Neural cell (in vitro differentiated cells): Measurements from ENCODE around the gene COL5A1. TPM values are rescaled to one million over a fixed set of nuclear protein-coding genes. Genes with fewer than 3 reads are reported as not detected.

Source experiments
- H2AFZ ChIP-seq: fragments of 200-600, 300-800 bp; sonication (generic), shearing (Covaris generic); 2 replicates; pipeline ENCODE4 v1.6.0; 2014; ENCODE audit warnings: low read depth, mild to moderate bottlenecking, antibody characterized with exemption, low read length, moderate library complexity
- H3F3A ChIP-seq: fragments of 200-600 bp; shearing (Covaris generic); 2 replicates; pipeline ENCODE4 v1.6.1; 2016; ENCODE audit warnings: mild to moderate bottlenecking, moderate library complexity, mixed read lengths, antibody characterized with exemption, low read length; ENCODE audit not compliant: insufficient read depth, poor library complexity, severe bottlenecking
- H3K27ac ChIP-seq: fragments of 200-600, 300-800 bp; sonication (generic), shearing (Covaris generic); 2 replicates; pipeline ENCODE4 v1.5.1; 2014; ENCODE audit warnings: mild to moderate bottlenecking, low read length, moderate library complexity
- H3K27me3 ChIP-seq: fragments of 300-800, 200-600 bp; sonication (generic), shearing (Covaris generic); 2 replicates; pipeline ENCODE4 v1.6.0; 2014; ENCODE audit warnings: mild to moderate bottlenecking, low read depth, low read length, moderate library complexity; ENCODE audit not compliant: insufficient read depth
- H3K36me3 ChIP-seq: fragments of 300-800, 200-600 bp; sonication (generic), shearing (Covaris generic); 2 replicates; pipeline ENCODE4 v1.5.1; 2014; ENCODE audit warnings: mild to moderate bottlenecking, antibody characterized with exemption, low read length, moderate library complexity; ENCODE audit not compliant: insufficient read depth
- H3K4me2 ChIP-seq: fragments of 300-800, 200-600 bp; sonication (generic), shearing (Covaris generic); 2 replicates; pipeline ENCODE4 v1.6.0; 2014; ENCODE audit warnings: mild to moderate bottlenecking, low read length
- H3K4me3 ChIP-seq: fragments of 300-800, 200-600 bp; sonication (generic), shearing (Covaris generic); 2 replicates; pipeline ENCODE4 v1.5.1; 2014; ENCODE audit warnings: mild to moderate bottlenecking, low read length, moderate library complexity
- H3K79me2 ChIP-seq: fragments of 200-600 bp; shearing (Covaris generic); replicated peaks from 2 replicates; pipeline ENCODE4 v1.6.0; 2014; ENCODE audit warnings: mild to moderate bottlenecking, low read length, moderate library complexity; ENCODE audit not compliant: insufficient read depth
- H3K9ac ChIP-seq: fragments of 300-800, 200-600 bp; sonication (generic), shearing (Covaris generic); 2 replicates; pipeline ENCODE4 v1.6.1; 2016; ENCODE audit warnings: mild to moderate bottlenecking, low read length, mixed read lengths
- H3K9me2 ChIP-seq: fragments of 200-600 bp; shearing (Covaris generic); 2 replicates; pipeline ENCODE4 v1.6.1; 2016; ENCODE audit warnings: mild to moderate bottlenecking, low read length, mixed read lengths; ENCODE audit not compliant: insufficient read depth
- H3K9me3 ChIP-seq: fragments of 200-600, 300-800 bp; sonication (generic), shearing (Covaris generic); 2 replicates; pipeline ENCODE4 v1.6.1; 2016; ENCODE audit warnings: mild to moderate bottlenecking, mixed run types, low read length, moderate library complexity, mixed read lengths
- H4K20me1 ChIP-seq: fragments of 200-600 bp; shearing (Covaris generic); 2 replicates; pipeline ENCODE4 v1.6.1; 2016; ENCODE audit warnings: mild to moderate bottlenecking, mixed run types; ENCODE audit not compliant: insufficient read depth
- EP300 ChIP-seq: fragments of 450-650 bp; conservative IDR thresholded peaks from 2 replicates; pipeline ENCODE4 v1.6.1; 2014; ENCODE audit warnings: antibody characterized with exemption, mild to moderate bottlenecking, moderate library complexity; ENCODE audit not compliant: poor library complexity, severe bottlenecking
- EZH2 ChIP-seq: fragments of 200-600, 300-800 bp; shearing (Covaris generic), sonication (generic); IDR thresholded peaks from 2 replicates; pipeline ENCODE4 v1.6.1; 2014; ENCODE audit warnings: antibody characterized with exemption, low read length, borderline replicate concordance, mild to moderate bottlenecking; ENCODE audit not compliant: insufficient read depth, poor library complexity, severe bottlenecking
- MXI1 ChIP-seq: fragments of 450-650 bp; conservative IDR thresholded peaks from 2 replicates; pipeline ENCODE4 v1.6.1; 2014; ENCODE audit warnings: antibody characterized with exemption, mild to moderate bottlenecking; ENCODE audit not compliant: poor library complexity, severe bottlenecking
- POLR2AphosphoS5 ChIP-seq: IDR thresholded peaks from 2 replicates; pipeline ENCODE4 v1.6.1; 2012
- RAD21 ChIP-seq: fragments of 450-650 bp; conservative IDR thresholded peaks from 2 replicates; pipeline ENCODE4 v1.6.1; 2014; ENCODE audit warnings: antibody characterized with exemption, mild to moderate bottlenecking, moderate library complexity
- REST ChIP-seq: IDR thresholded peaks from 2 replicates; pipeline ENCODE4 v1.6.1; 2012; ENCODE audit warnings: borderline replicate concordance
- SMC3 ChIP-seq: fragments of 450-650 bp; conservative IDR thresholded peaks from 2 replicates; pipeline ENCODE4 v1.6.1; 2014; ENCODE audit warnings: antibody characterized with exemption, mild to moderate bottlenecking, moderate library complexity; ENCODE audit not compliant: poor library complexity
- TAF1 ChIP-seq: IDR thresholded peaks from 2 replicates; pipeline ENCODE4 v1.6.1; 2012; ENCODE audit warnings: low read depth
- polyA plus RNA-seq: library from polyadenylated mRNA; depleted of rRNA; stranded (reverse); fragments of >200 nt; gene quantifications from 2 replicates; pipeline ENCODE4 v1.2.3, GENCODE V29; 2014
- TF ChIP-seq, protein P1 (sequence below): fragments of 450-650 bp; IDR thresholded peaks from 2 replicates; pipeline ENCODE4 v1.5.1; 2014; ENCODE audit warnings: antibody characterized with exemption, mild to moderate bottlenecking, moderate library complexity; ENCODE audit not compliant: poor library complexity, severe bottlenecking

The COL5A1 gene
- polyA plus RNA-seq, 1 donor from 2014 or later = not detected

DNA sequence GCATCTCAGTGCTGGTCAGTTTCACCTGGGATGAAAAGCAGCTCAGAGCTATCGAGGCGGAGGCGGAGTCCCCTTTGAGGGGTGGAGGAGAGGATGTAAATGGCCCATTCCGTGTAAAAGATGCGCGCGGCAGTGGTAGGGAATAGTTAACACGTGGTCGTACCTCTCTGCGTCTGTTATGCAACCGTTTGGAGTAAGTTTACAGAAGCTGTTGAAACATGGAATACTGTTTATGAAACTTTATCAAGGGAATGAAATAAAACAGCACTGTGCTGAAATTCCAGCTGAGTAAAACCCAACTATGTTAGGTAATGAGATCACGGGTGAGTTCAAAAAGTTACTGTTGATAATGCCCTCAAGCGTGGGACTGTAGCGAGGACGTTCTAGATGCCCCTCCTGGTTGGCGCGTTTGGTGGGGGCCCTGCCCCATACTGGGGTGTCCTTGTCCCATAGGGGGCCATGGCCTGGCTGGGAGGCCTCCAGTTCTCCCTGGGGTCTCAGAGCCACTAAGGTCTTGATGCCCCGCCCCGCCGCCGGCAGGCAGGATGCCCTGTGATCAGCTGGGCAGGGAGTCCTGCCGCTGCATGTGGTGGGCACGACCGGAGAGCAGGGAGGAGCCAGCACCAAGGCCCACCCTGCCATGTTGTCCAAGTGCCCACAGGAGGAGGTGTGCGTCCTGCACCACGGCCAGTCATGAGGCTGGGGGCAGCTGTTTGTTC lies 90.9 kb downstream of the COL5A1 start:
- Histone ChIP-seq H3K79me2 (no peaks in the 10 kb centered on the region), H3F3A (no peaks in the 10 kb centered on the region), H3K4me2 (no peak overlapping the region), H3K9ac (no peak overlapping the region), H3K27ac (no peak overlapping the region), H3K27me3 (no peaks in the 10 kb centered on the region), H2AFZ (no peak overlapping the region), H3K4me3 (no peak overlapping the region), H3K9me2 (no peaks in the 10 kb centered on the region), H4K20me1 (no peaks in the 10 kb centered on the region), H3K36me3 (no peaks in the 10 kb centered on the region), H3K9me3 (no peaks in the 10 kb centered on the region)
- no peak for TF ChIP-seq REST
- TF ChIP-seq EP300 = no peak
- no peak for TF ChIP-seq POLR2AphosphoS5
- TF ChIP-seq MXI1 = no peak
- no peak for TF ChIP-seq SMC3
- TF ChIP-seq TAF1 = no peak
- TF ChIP-seq EZH2 = no peak
- TF ChIP-seq, protein P1, sequence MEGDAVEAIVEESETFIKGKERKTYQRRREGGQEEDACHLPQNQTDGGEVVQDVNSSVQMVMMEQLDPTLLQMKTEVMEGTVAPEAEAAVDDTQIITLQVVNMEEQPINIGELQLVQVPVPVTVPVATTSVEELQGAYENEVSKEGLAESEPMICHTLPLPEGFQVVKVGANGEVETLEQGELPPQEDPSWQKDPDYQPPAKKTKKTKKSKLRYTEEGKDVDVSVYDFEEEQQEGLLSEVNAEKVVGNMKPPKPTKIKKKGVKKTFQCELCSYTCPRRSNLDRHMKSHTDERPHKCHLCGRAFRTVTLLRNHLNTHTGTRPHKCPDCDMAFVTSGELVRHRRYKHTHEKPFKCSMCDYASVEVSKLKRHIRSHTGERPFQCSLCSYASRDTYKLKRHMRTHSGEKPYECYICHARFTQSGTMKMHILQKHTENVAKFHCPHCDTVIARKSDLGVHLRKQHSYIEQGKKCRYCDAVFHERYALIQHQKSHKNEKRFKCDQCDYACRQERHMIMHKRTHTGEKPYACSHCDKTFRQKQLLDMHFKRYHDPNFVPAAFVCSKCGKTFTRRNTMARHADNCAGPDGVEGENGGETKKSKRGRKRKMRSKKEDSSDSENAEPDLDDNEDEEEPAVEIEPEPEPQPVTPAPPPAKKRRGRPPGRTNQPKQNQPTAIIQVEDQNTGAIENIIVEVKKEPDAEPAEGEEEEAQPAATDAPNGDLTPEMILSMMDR = no peak
- no peak for TF ChIP-seq RAD21

DNA sequence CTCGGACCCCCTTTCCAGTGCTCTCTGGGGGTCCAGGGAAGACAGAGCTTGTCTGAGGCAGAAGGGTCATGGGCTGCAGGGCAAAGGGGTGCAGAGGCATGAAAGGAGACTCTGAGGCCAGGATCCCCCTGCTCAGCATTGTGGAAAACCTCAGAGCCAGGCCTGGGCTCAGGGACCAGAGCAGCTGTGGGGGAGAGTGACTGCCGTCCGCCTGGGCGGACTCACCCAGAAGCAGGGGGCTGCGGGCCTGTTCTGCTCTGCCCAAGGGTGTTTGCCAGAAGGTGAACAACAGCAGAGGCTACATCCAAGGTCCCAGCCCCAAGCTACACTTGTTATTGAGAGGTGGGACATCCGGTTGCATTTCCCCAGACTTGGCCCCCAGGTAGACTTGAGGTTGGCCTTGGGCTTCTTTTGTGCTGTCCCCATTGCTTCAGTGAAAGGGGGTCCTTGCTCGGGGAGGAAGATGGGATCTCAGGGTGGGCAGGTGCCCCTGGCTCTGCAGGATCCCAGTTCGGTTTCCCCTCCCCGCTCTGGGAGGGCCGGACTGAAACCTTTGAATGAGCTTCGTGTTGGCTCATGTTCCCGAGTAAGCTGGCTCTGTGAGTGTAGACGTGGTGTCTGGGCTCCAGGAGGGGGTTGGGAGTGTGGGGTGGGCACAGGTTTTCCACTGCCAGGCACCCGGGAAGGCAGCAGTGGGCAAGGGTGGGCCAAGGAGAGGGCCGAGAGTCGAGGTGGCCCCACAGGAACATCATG lies 92.1 kb downstream of the COL5A1 start:
- Histone ChIP-seq H3K4me3 (no peak overlapping the region), H4K20me1 (no peaks in the 10 kb centered on the region), H3K4me2 (no peak overlapping the region), H3K9me3 (no peaks in the 10 kb centered on the region), H3F3A (no peaks in the 10 kb centered on the region), H3K36me3 (no peaks in the 10 kb centered on the region), H3K9ac (no peak overlapping the region), H3K27ac (no peak overlapping the region), H3K79me2 (no peaks in the 10 kb centered on the region), H3K27me3 (no peaks in the 10 kb centered on the region), H2AFZ (no peak overlapping the region), H3K9me2 (no peaks in the 10 kb centered on the region)
- TF ChIP-seq TAF1 (no peak), RAD21 (no peak), EP300 (no peak), MXI1 (no peak), POLR2AphosphoS5 (no peak), EZH2 (no peak), SMC3 (no peak), REST (no peak)
- TF ChIP-seq, protein P1 = no peak
